Ectodermal cell (in vitro differentiated cells): ENCODE data around the gene SENP1.

Source experiments
- H3K27ac ChIP-seq: 2 replicates; pipeline ENCODE4 v1.7.0; 2013; ENCODE audit warnings: mild to moderate bottlenecking, low read depth, low read length; ENCODE audit not compliant: insufficient read depth, poor library complexity, severe bottlenecking
- H3K27me3 ChIP-seq: 2 replicates; pipeline ENCODE4 v1.7.0; 2013; ENCODE audit warnings: mild to moderate bottlenecking, low read length; ENCODE audit not compliant: insufficient read depth, control insufficient read depth, poor library complexity, severe bottlenecking
- H3K36me3 ChIP-seq: one replicate; pipeline ENCODE4 v1.7.0; 2013; ENCODE audit warnings: low read length; ENCODE audit not compliant: control insufficient read depth, insufficient read depth
- H3K4me1 ChIP-seq: one replicate; pipeline ENCODE4 v1.7.0; 2013; ENCODE audit warnings: low read length; ENCODE audit not compliant: control insufficient read depth, insufficient read depth
- H3K4me3 ChIP-seq: 2 replicates; pipeline ENCODE4 v1.7.0; 2013; ENCODE audit warnings: low read depth, low read length, control low read depth; ENCODE audit not compliant: insufficient read depth
- H3K9me3 ChIP-seq: 2 replicates; pipeline ENCODE4 v1.7.0; 2013; ENCODE audit warnings: mild to moderate bottlenecking, low read length, moderate library complexity; ENCODE audit not compliant: control insufficient read depth
- WGBS, 2 experiments: methylation state at CpG; one replicate each; pipeline ENCODE4 v1.1.7; 2013; ENCODE audit warnings: missing lambda C conversion rate in 2 of 2; 5-methylcytosine and 5-hydroxymethylcytosine counted together

SENP1 gene

DNA sequence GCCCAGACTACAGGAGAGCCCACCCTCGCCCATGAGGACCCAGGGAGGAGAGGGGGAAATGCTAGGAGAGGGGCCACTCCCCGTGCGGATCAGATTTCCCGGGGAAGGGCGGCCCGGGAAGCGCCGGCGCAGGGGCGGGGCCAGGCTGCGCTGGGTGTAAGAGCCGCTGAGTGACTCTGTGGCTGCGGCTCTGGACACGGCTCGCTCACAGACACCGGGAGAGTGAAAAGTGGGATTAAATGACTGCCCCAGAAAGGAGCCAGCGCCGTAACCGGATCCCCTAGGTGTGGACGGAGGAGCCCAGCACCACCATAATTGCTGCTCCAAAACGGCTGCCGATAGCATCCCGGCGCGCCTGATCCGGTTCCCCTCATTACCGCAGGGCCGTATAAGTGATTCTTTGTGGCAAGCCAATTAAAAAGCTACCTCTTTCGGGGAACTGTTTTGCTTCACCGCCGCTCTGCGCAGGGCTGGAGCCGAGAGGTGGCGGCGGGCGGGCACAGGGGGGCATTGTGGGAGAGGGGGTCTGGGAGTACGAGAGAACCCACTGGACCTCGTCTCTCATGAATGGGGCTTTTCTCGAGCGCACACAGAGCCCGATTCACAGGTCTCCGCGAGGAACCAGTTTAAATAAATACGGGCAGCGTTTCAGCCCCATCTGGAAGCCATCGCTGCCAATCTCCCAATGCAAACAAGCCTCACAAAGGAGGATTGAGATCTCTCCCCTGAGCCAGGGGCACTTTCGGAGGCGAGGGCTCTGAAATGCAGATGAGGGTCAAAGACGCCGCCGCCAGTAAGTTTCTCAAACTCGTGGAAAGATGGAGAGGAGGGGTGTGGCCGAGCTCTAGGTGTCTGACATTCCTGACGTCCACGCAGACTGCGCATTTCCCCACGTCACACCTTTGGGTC is 104.1 kb downstream of the SENP1 start:
- peak overlapping the region; percentile 78 for H3K27ac ChIP-seq
- no peaks in the 10 kb centered on the region for H3K9me3 ChIP-seq
- H3K4me3 ChIP-seq = peak overlapping the region; percentile 72
- peaks cover 32% of the 10 kb centered on the region for H3K4me1 ChIP-seq
- peaks cover 71% of the 10 kb centered on the region for H3K27me3 ChIP-seq
- WGBS, 2 experiments = 0% methylated on average over 57 of the region's 57 CpGs
- H3K36me3 ChIP-seq = peaks cover 11% of the 10 kb centered on the region

DNA sequence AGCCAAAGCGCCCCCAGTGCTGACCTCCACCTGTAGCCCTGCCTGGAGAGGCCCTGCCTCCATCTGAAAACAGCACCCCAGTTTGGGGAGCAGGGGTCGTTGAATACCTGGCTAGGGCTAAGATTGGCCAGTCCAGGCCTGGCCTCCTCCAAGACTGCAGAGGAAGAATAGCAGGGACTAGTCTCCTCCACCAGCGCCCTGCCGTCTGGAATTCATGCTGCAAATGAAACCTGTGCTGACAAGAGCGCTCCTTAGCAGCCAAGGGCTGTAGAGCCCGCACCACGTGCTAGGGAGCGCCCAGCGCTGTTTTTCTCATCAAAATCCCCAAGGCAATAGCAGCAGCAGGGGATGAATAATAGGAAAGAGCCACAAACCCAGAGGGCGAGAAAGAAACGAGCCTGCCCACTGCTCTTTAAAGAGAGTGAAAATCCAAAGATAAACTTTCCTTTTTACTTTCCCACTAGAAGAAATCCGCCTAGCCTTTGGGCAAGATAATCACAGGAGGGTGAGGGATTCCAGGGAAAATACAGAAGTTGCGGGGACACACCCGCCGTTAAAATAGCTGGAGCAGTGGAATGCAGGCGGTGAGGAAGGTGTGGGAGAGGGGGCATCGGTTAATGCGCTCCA is 104.9 kb downstream of the SENP1 start:
- H3K27ac ChIP-seq = peak overlapping the region; percentile 20
- peaks cover 19% of the 10 kb centered on the region for H3K36me3 ChIP-seq
- H3K27me3 ChIP-seq = peaks cover 63% of the 10 kb centered on the region
- WGBS, 2 experiments = 2 to 5% methylated on average over 18 of the region's 18 CpGs
- H3K4me1 ChIP-seq = peaks cover 31% of the 10 kb centered on the region
- no peaks in the 10 kb centered on the region for H3K9me3 ChIP-seq
- H3K4me3 ChIP-seq = peak overlapping the region; percentile 72

DNA sequence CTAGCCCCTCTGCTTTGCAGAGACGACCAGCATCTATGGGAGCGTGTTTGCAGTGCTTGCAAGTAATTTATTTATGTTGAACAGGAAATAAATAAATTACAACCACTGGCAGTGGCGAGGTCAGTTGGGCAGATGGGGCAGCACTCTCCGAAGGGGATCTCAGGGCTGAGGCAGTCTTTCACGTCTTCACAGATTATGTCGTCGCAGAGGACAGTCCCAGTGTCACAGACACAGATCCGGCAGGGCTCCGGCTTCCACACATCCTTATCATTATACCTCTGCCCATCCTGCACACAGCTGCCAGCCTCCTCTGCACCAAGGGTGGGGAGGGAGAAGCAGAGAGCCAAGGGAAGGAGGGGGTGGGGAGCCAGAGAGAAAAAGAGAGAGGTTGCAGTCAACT is 106.1 kb downstream of the SENP1 start:
- H3K36me3 ChIP-seq = peaks cover 30% of the 10 kb centered on the region
- no peak overlapping the region for H3K27ac ChIP-seq
- no peak overlapping the region for H3K4me3 ChIP-seq
- H3K9me3 ChIP-seq = no peaks in the 10 kb centered on the region
- WGBS, 2 experiments = 64 to 66% methylated on average over 9 of the region's 9 CpGs
- H3K27me3 ChIP-seq = peaks cover 54% of the 10 kb centered on the region
- H3K4me1 ChIP-seq = peaks cover 19% of the 10 kb centered on the region

DNA sequence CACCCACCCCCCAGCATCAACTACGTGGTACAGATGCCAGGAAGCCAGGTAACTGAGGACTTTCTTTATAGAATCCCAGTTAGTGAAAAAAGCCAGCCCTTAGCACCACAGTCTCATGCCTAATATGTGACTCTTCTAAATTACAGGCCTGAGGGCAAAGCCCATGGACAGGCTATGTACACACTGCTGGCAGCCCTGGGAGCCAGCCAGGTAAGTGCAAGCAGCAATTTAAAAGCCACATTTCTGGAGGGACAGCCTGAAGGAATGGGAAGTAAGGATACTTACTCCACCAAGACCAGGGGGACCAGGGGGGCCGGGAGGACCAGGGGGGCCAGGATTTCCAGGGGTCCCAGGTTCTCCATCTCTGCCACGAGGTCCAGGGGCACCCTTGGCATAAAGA is 108.6 kb downstream of the SENP1 start:
- Histone ChIP-seq H3K36me3 (peaks cover 42% of the 10 kb centered on the region), H3K27me3 (peaks cover 34% of the 10 kb centered on the region)

DNA sequence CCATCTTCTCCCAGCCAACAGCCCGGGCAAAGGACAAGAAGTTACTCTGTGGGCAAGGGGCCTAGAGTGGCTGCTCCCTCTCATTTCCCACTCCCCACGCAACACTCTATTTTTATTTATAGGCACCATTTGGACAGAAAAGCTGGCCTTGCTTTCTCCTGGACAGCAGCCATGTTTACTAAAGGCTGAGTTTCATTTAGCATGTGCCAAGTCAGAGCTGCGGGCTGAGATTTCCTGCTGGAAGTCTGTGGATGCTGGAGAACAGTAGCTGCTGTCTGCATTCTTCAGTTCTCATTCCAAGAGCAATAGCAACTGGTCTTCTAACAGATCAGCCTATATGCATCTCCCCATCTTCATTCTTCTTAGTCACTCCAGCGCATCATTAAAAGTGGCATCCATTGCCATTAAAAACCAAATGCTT is 109.9 kb downstream of the SENP1 start:
- no peak overlapping the region for H3K27ac ChIP-seq
- H3K36me3 ChIP-seq = peaks cover 42% of the 10 kb centered on the region
- peaks cover 31% of the 10 kb centered on the region for H3K27me3 ChIP-seq
- WGBS, 2 experiments = 93 to 98% methylated on average over 4 of the region's 4 CpGs
- no peak overlapping the region for H3K4me3 ChIP-seq
- peaks cover 32% of the 10 kb centered on the region for H3K4me1 ChIP-seq
- H3K9me3 ChIP-seq = no peaks in the 10 kb centered on the region

More for the DNA sequence above, 108.6 kb downstream of the SENP1 start:
- WGBS, 2 experiments = 81 to 82% methylated on average over 3 of the region's 3 CpGs
- no peaks in the 10 kb centered on the region for H3K9me3 ChIP-seq
- H3K27ac ChIP-seq = no peak overlapping the region
- no peak overlapping the region for H3K4me3 ChIP-seq
- H3K4me1 ChIP-seq = peaks cover 22% of the 10 kb centered on the region

DNA sequence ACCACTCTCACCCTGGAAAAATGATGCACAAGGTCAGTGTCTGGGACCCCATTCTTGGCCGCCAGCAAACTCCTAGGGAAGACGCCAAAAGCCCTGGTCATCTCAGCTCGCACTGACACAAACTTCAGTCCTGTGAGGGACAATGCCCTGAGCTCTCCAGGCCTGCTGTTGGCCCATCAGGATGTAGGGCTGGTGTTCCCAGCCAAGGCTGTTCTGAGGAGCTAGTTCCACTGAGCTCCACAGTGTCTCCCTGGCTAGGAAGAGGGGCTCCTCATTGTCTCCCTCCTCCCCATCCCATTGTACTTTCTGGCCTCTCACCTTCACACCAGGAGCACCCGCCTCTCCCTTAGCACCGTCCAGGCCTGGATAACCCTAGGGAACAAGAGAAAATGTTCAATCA is 112.4 kb downstream of the SENP1 start:
- H3K27ac ChIP-seq = no peak overlapping the region
- H3K27me3 ChIP-seq = peaks cover 12% of the 10 kb centered on the region
- peaks cover 46% of the 10 kb centered on the region for H3K36me3 ChIP-seq
- no peak overlapping the region for H3K4me3 ChIP-seq
- 92 to 95% methylated on average over 5 of the region's 5 CpGs for WGBS, 2 experiments
- no peaks in the 10 kb centered on the region for H3K9me3 ChIP-seq
- peaks cover 38% of the 10 kb centered on the region for H3K4me1 ChIP-seq
